NCI-H82 treated with DMSO at 0.1 percent for 48 hours (cell line): Measurements from ENCODE around the gene EPHB1.
A peak's percentile ranks its signal among the peaks of the same experiment; 100 is the strongest.

Experiments
- DNase-seq: peaks from one replicate; lab custom pipeline; 2025; ENCODE audit not compliant: unreplicated experiment; lab: John Stamatoyannopoulos, UW

The EPHB1 gene

DNA sequence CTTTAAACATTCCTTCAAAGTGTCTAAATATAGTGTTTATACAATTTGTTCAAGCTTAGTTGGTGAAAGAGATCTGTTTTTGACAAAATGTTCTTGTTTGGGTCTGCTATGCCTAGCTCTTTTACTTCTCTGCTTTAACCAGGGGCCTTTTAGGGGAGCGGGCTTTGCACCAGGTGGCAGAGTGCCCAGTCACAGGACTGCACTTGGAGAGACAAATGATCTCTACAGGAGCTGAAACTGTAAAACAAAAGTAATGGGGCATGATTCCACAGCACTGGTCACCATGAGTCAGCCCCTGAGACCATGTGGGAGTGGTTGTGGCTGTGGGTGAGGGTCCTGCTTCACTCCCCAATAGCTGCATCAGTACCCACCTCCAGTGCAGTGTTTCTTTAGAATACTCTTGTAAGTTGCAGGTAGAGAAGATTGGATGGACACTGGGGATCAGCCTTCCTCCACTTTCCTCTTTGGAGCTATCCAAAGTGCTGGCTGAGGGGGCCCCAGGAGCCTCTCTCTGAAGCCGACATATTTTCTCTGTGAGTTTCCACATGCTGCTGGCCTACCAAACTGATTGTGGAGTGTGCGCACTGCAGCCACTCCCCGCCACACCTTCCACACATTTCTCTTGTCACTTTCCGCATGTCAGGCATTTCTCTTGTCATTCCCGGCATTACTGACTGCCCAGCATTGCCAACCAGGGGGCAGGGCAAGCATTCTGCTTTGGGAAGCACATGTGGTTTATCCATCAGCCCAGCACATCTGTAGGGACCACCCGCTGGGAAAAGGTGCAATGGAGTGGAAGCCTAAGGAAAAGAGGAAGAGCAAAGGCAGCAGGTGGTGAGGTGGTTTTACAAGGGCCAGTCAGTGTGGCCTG is 110.0 kb downstream of the EPHB1 start:
- no peak for DNase-seq

DNA sequence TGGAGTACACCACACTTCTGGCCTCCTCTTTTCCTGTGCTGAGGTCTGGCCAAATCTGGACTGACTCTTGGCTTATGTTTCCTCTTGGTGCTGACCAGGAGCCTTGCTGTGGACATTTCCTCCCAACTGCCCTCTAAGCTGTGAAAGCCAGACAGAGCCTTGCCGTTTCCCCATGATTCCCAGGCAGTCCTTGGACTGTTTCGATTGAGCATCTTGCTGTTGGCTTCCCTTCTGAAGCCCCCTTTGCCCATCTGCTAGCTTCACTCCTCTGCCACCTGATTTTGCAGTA is 110.5 kb downstream of the EPHB1 start:
- DNase-seq, result no peak

- no peak for DNase-seq
Measured at GRCh38 chr3:134908271-134908670, 113.2 kb downstream of the EPHB1 start.

DNA sequence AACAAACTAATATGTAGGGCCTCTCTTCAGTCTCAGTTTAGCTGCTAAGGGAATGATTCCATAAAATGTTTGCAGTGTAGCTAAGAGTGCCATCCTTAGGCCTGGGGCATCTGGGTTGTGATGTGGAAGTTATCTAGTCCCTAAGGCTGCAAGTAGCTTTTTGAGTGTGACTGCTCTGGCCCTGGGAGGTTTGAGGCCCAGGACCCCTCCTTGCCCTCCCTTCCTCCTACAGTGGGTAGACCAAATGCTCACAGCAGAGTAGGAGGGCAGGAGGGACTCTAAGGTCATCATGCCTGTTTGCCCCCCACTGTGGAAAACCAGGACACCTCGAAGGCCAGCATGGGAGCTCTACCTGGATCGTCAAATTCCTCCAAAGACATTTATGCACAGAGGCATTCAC is 115.0 kb downstream of the EPHB1 start:
- no peak for DNase-seq

- no peak for DNase-seq
Measured at GRCh38 chr3:134911586-134912548, 116.8 kb downstream of the EPHB1 start.

- DNase-seq, result no peak
Measured at GRCh38 chr3:134916276-134916961, 121.4 kb downstream of the EPHB1 start.

DNA sequence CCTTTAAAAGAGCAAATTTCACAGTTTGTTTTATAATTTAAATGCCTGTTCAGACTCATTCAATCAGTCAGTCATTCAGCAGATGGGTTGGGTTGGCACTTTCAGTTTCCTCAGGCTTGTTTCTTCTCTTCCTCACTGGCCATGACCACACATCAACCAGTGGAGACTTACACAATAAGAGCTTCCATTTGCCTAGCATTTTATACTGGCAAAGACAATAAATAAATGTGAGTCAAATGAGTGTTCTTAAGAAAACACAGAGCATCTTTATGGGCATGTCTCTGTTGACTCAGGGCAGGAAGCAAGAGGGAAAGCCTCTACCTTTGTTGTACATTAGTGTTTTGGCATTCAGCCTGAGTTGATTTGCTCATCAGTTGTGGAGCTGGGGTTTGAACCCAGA is 122.6 kb downstream of the EPHB1 start:
- no peak for DNase-seq

DNA sequence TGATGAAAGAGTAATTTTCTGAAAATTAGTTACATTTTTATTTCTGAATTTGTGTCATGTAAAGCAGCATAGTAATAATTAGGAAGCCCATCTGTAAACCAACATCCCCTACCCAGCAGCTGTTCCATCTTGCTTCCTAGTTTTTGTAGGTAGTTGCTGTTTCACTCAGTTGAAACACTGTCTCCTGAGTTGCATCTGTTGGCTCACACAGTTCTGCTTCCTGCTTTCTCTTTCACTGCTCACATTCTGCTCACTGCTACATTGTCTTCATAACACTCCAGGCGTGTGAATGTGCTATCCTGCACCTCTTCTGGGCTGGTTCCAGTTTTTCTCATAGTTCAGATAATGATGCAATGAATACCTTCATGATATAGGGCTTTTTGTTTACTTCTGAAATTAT is 123.4 kb downstream of the EPHB1 start:
- DNase-seq, result no peak

GRCh38 chr3:134922101-134922500 is 127.0 kb downstream of the EPHB1 start:
- DNase-seq, result no peak

DNA sequence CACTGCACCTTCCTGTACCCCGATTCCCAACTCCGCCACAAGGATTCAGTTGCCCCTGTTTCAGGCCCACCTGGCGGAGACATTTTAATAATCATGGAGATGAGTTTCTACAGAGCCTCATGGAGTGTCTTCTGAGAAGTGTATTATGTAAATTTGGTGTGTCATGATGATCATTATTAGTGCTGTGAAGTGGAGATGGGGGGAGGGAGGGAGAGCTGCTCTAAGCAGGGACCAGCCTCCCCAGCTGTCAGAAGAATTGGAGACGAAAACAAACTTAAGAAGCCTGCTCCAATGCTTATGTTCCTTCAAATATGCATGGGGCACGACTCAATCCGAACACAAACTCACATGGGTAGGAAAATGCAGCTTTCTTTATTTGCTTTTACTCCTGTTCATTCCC is 127.8 kb downstream of the EPHB1 start:
- DNase-seq, result no peak

- DNase-seq, result no peak
Measured at GRCh38 chr3:134923286-134923685, 128.2 kb downstream of the EPHB1 start.

- DNase-seq, result no peak
Measured at GRCh38 chr3:134927599-134927998, 132.5 kb downstream of the EPHB1 start.

GRCh38 chr3:134928392-134928791 is 133.3 kb downstream of the EPHB1 start:
- DNase-seq, result no peak

GRCh38 chr3:134928819-134929218 is 133.8 kb downstream of the EPHB1 start:
- DNase-seq, result no peak

GRCh38 chr3:134929976-134930375 is 134.9 kb downstream of the EPHB1 start:
- DNase-seq, result no peak

DNA sequence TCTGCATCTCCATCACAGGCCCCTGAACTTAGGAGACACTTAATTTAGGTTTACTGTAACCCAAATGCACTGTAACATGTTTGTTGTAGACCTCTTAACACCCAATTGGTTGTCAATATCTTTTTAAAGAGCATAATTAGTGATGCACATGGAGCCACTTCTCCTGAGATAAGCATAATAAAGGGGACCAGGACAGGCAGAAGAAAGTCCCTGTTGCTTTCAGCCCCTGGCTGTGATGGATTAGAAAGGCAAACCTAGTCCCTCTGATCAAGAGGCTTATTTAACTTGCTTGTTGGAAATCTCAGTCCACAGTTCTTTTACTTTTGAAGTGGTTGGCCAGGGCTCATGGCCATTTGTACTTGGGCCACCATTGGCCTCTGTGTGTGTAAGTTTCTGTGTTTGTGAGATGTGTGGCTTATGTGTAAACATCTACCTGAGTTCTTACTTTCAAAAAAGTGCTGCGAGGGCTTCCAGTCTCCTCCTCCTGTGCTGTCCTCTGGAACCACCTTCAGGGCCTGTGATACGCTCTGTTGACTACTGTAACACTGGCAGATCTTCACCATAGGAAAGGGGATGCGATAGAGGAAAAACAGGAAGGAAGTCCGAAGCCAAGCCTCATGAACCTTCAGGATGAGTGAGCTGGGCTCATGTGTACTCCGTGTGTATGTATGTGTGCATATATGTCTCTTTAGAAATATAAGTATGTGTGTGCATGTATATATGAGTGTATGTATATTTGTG is 136.2 kb downstream of the EPHB1 start:
- DNase-seq, result no peak

GRCh38 chr3:134932035-134932434 is 137.0 kb downstream of the EPHB1 start:
- DNase-seq, result no peak

GRCh38 chr3:134933997-134934396 is 138.9 kb downstream of the EPHB1 start:
- DNase-seq, result no peak

DNA sequence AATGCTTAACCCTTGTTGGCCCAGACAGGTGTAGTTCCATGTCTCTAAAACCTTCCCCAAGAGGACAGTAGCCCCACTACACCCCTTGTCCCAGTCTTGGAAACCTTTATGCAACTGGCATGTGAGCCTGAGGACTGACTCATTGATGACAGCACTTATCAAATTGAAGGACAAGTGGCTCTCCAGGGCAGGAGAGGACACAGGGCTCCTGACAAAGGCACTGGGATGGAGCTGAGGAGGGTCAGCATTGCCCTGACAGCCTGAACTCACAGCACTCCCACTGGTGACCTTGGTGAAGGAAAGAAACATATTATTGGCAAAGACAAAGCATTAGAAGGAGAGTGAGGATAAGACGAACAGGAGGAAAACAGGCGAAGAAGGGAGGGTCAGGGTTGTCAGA is 139.9 kb downstream of the EPHB1 start:
- DNase-seq, result no peak

GRCh38 chr3:134937256-134938028 is 142.4 kb downstream of the EPHB1 start:
- peak; percentile 73 for DNase-seq
